HG02759 (cell line): Measurements from ENCODE around the gene SLC27A1.
"Not testable (repeated sequence)": the region's sequence is repeated elsewhere in the genome, so short reads cannot be mapped to it uniquely, and the experiment has no call there.

ENCODE experiments used
- ATAC-seq: cut with Tn5 transposase; IDR thresholded peaks from one replicate; pipeline ENCODE4 v1.9.1; 2021; ENCODE audit warnings: mild to moderate bottlenecking, moderate library complexity; ENCODE audit not compliant: unreplicated experiment

SLC27A1 gene

DNA sequence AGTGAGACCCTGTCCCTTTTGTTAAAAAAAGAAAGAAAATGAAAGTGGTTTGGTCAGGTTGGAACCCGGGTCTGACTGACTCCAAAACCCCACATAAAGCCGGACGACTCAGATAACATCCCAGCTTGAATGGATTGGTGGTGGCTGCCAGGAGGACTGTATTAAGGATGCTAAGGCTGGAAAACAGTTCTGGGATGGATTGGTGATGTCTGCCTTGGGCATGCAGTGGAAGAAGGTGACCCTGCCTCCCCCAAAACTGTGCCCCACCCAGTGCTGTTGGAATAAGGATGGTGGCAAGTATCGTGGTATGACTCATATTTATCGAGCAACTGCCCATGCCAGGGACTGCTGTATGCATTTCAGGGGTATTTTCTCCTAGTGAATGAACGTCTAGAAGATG is 66.6 kb downstream of the SLC27A1 start:
- ATAC-seq, result no peak

DNA sequence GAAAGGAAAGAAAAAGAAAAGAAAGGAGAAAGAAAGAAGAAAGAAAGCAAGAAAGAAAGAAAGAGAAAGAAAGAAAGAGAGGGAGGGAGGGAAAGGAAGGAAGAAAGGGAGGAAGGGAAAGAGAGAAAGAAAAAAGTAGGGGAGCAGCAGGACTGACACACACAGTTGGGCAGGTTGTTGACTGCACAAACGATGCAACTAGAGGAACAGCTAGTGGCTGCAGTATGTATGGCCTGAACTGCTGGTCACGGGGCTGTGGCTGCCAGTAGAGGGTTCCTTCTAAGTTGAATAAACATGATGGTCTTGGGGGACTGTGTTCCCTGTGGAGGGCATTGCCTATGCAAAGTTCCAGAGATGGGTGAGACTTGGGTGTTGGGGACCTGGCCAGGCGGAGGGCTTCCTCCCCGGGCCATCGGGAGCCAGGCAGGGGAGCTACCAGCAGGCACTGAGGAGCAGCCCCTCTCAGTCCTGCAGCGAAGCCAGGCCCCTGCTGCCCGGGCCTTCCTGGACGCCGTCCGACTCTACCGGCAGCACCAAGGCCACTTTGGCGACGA is 68.4 kb downstream of the SLC27A1 start:
- no peak for ATAC-seq

DNA sequence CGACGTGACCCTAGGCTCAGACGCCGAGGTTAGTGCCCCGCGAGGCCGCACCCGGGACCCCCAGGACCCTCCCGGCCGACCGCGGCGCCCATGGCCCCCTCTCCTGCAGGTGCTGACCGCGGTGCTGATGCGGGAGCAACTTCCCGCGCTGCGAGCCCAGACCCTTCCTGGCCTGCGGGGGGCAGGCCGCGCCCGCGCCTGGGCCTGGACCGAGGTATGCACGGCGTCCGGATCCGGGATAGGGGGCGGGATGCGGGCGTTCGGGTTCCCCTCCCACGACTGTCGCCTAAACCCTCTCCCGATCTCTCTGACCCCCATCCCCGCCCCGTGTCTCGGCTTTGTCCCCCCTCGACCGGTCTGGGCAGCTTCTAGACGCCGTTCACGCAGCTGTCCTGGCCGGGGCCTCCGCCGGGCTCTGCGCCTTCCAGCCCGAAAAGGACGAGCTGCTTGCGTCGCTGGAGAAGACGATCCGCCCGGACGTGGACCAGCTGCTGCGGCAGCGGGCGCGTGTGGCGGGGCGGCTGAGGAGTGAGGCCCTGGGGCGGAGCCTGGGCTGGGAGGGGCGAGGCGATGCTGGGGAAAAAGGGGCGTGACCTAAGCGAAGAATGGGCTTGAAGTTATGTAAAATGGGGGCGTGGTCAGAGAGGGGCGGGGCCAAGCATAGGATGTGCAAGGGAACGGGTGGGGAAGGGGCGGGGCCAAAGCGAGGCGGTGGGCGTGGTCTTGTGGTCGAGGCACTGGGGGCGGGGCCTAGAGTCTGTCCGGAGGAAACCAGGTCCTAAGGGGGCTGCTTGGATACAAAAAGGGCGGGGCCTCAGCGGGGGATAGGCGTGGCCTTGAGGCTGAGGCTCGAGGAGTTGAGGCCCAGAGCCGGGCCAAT is 69.2 kb downstream of the SLC27A1 start:
- ATAC-seq, result peak; percentile 67

DNA sequence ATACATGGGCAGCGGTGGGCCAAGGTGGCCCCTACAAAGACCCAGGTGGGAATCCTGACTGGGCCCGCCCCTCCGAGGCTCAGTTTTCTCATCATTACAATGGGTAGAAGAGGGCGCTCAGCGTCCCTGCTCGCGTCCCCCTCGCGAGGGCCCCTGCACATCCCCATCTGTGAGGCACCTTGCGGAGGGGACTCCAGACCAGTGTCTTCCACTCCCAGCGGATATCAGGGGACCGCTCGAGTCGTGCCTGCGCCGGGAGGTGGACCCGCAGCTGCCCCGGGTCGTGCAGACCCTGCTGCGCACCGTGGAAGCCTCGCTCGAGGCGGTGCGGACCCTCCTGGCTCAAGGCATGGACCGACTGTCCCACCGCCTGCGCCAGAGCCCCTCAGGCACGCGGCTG is 69.8 kb downstream of the SLC27A1 start:
- ATAC-seq, result no peak

DNA sequence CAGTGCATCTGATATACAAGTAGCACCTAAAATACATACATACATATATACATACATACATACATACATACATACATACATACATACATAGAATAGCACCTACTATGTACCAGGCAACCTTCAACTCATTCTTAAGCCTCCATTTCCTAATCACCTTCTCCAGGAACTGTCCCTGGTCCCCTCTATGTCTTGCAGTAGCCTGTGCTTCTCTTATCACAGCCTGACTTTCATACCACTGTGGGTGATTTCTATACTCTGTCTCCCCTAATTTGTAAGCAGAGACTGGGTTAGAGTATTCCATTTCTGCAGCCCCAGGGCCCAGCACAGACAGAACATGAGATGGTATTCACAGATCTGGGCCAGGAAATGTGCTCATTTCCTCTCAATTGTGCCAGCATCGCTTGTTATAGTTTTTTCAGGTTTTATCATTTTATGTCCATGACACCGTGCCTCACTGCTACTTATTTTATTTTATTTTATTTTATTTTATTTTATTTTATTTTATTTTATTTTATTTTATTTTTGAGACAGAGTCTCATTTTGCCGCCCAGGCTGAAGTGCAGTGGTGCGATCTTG is 70.9 kb downstream of the SLC27A1 start:
- ATAC-seq, result no peak

DNA sequence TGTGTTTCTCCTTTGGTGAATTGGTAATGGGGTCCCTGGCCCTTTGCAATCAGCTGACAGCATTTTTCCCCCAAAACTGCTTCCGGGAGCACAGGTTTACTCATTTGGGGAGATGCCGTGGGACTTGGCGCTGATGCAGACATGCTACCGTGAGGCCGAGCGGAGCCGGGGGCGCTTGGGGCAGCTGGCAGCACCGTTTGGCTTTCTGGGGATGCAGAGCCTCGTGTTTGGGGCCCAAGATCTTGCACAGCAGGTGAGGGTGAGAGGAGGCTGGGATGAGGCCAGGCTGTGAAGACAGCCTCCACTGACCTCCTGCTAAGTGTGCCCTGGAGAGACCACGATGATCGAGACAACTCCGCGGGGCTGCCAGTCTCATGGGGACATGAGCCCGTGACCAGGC is 71.7 kb downstream of the SLC27A1 start:
- no peak for ATAC-seq

DNA sequence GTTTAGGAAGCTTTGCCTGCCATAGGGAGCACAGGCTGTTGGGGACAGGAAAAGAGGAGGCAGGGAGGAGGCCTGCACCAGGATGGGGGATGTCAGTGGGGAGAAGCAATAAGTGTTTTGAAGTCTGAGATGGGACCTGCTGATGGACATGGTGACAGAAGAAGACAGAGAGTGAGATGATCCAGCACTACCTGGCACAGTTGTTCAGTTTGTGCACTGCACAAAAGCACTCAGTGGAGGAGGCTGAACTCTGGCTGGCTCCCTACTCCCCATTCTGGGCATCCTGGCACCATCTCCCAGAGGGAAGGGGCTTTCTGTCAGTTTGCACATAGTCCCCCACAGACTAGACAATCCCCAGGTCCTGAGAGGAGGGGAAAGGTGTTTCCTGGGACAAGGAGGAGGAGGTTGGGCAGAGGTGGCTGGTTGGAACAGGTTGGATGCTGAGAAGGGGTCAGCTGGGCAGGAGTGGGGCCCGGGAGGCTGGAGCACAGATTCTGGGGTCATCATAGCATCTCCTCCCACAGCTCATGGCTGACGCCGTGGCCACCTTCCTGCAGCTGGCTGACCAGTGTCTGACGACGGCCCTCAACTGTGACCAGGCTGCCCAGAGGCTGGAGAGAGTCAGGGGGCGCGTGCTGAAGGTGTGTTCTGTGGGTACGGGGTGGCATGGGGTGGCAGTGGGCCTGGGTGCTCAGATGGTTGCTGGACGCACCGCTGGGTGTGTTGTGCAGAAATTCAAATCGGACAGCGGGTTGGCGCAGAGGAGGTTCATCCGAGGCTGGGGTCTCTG is 72.7 kb downstream of the SLC27A1 start:
- no peak for ATAC-seq

DNA sequence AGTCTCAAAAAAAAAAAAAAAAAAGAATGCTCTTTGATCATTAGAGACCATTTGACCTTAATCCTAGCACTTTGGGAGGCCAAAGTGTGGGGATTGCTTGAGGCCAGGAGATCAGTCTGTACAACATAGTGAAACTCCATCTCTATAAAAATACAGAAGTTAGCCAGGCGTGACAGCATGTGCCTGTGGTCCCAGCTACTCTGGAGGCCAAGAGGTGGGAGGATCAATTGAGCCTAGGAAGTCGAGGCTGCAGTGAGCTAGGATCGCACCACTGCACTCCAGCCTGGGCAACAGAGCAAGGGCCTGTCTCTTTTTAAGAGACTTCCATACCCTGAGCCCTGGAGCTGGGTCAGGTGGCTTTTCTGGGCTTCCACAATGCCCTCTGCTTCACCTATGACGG is 73.7 kb downstream of the SLC27A1 start:
- no peak for ATAC-seq

DNA sequence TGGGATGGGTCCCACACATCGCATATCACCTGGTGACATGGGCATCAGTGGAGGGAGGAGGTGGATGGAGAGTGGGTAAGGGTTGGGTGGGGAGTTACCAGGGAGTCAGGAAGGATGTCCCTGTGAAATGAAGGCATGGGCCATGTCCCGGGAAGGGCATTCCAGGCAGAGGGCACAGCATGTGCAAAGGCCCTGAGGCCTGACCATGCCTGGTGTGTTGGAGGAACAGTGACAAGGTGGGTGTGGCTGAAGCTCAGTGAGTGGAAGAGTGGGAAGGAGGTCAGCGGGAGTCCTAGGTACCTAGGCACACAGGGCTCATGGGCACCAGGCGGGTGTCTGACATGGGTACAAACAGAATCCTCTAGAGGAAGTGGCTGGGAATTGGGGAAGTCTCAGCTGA is 74.1 kb downstream of the SLC27A1 start:
- ATAC-seq, result no peak

DNA sequence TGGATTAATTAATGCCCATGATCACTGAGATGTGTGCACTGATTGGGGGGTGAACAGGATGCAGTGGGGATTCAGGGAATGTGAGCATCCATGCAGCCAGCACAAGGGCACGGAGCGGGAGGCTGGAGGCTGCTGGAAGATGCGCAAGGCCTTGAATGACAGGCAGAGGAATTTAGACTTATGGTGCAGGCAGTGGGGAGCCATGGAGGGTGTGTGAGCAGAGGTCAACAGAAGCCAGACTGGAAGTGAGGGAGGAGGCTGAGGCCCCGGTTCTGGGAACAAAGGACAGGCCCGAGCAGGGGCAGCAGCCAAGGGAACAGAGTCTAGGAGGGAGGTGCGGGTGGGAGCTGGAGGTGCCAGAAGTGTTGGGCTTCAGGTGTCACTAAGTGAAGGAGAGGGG is 77.8 kb downstream of the SLC27A1 start:
- ATAC-seq, result no peak

DNA sequence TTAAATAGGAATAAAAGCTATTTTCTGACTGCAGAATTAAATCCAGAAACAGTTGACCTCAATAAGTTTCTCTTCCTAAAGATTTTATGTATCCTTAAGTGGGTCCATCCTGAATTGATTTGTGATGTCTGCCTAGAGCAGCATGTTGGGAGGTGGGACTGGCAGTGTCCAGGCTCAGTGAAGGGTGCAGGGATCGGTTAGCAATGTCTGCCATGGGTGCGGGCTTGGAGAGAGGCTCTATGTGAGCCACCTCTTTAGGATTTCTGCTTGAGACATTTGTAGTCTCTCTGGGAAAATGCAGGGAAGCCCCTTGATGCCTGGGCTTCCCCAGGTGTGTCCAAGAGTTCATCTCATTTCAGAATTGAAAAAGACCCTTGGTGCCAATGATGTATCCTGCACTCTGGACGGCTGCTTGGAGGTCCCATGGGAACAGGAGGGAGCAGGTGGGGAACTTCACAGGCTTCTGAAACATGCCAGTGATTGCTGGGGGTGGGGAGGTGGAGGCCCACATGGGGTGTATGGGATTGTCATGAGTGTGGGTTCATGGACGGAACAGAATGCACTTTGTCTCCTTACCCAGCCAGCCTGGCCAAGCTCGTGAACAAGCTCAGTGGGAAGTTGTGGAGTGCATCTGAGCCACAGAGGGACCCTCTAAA is 78.9 kb downstream of the SLC27A1 start:
- ATAC-seq, result no peak

DNA sequence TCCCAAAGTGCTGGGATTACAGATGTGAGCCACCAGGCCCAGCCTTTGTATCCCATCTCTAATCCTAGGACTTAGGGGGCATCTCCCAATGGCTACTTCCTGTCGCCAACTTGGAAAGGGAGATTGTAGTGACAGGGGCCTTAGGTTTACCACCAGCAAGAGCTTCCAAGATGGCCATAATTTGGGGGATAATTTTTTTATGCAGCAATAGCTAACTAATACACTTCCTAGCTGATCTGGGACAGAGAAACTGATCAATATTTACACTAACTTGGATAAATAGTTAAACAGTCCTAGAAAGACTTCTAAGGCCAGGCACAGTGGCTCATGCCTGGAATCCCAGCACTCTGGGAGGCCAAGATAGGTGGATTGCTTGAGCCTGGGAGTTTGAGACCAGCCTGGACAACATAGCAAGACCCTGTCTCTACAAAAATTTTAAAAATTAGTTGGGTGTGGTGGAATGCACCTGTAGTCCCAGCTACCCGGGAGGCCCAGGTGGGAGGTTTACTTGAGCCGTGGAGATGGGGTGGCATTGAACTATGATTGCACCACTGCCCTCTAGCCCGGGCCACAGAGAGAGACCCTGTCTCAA is 79.8 kb downstream of the SLC27A1 start:
- no peak for ATAC-seq

DNA sequence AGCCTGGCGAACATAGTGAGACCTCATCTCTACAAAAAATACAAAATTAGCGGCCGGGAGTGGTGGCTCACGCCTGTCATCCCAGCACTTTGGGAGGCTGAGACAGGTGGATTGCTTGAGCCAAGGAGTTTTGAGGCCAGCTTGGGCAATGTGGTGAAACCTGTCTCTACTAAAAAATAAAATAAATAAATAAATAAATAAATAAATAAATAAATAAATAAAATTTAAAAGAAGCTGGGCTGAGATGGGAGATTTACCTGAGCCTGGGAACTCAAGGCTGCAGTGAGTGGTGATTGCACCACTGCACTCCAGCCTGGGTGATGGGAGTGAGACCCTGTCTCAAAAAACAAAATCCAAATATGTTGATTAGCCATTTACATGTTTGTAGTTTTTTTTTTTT is 82.4 kb downstream of the SLC27A1 start:
- not testable (repeated sequence) for ATAC-seq

DNA sequence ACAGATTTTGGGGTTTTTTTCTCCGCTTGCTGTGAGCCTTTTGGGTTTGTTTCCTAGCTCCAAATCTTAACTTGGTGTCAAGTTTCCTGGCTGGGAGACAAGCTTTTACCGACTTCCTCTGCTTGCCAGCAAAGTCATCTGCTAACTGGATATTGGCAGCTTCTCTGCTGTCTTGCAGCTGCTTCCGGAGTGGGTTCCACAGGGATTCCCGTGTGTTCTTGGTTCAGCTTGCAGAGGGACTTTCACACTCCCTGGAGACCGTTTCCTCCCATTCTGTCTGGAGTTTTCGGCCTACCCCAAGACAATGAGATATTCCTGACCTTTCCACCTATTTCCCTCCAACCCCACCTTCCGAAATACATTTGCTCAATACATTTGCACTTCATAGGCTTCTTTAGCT is 82.9 kb downstream of the SLC27A1 start:
- ATAC-seq, result no peak

DNA sequence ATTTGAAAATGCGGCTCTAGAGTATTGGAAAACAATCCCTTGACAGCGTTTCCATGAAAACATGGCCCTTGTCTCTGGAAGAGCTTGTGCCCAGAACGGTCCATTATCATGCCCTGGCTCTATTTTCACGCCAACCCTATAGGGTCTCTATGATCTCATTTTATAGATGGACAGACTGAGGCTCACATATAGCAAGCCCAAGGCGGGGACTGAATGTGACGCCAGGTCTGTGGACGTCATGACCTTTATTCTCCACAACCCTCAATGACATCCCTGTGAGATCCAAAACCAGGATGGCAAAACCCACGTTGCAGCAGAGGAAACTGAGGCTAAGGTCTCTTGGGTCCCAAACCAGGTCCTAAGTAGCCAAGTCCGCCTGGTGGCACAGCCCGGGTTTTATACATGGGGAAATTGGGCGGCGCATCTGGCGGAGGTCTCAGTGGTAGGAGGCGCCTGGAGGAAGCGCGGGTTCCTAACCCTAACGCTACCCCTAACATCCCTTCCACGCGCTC is 84.7 kb downstream of the SLC27A1 start:
- no peak for ATAC-seq

DNA sequence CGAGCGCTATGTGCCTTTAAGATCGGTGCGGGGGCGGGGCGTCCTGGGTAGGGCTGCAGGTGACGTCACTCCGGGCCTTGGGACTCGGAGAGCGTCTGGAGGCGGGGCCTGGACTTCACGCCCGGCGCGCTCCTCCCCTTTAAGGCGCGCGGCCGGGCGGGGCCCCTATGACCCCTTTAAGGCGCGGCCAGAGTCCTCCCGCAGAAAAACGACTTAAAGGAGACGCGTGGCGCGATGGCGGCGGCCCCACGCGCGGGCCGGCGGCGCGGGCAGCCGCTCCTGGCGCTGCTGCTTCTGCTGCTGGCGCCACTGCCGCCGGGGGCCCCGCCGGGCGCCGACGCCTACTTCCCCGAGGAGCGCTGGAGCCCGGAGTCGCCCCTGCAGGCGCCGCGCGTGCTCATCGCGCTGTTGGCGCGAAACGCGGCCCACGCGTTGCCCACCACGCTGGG is 85.2 kb downstream of the SLC27A1 start, which contains the start of gene COLGALT1:
COLGALT1 (plus strand) TSS at position 170 of the 449 bp plus-strand sequence; CDS start at position 235, 65 bp downstream.
- peak; percentile 93 for ATAC-seq
